DND-41 (cell line): ENCODE measurements around the gene OLA1.

ENCODE experiments used
- EZH2 ChIP-seq: IDR thresholded peaks from 3 replicates; pipeline ENCODE4 v1.6.1; 2012; ENCODE audit warnings: borderline replicate concordance, low read depth, mild to moderate bottlenecking, moderate library complexity, low read length, inconsistent platforms; ENCODE audit not compliant: severe bottlenecking
- TF ChIP-seq, protein P1 (sequence below): IDR thresholded peaks from 2 replicates; pipeline ENCODE4 v1.5.1; 2012; ENCODE audit warnings: borderline replicate concordance, low read length, moderate library complexity, mild to moderate bottlenecking; ENCODE audit not compliant: poor library complexity, severe bottlenecking; ENCODE audit errors: extremely low read depth

DNA sequence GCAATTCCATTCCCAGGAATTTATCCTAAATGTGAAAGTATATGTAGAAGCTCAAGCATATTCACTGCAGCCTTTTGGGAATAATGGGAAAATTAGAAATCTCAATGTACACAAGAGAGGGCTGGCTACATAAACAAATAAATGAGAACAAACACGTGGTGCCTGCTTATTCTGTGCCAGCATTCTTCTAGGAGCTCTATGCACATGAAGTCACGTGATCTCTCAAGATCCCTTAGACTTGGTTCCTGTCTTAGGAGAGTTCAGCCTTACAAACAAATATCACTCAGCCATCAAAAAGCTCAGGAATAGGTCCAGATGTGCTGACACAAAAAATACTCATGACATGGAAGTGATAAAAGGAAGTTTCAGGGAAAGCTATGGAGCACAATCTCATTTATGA is 190.3 kb downstream of the OLA1 start:
- TF ChIP-seq, protein P1, sequence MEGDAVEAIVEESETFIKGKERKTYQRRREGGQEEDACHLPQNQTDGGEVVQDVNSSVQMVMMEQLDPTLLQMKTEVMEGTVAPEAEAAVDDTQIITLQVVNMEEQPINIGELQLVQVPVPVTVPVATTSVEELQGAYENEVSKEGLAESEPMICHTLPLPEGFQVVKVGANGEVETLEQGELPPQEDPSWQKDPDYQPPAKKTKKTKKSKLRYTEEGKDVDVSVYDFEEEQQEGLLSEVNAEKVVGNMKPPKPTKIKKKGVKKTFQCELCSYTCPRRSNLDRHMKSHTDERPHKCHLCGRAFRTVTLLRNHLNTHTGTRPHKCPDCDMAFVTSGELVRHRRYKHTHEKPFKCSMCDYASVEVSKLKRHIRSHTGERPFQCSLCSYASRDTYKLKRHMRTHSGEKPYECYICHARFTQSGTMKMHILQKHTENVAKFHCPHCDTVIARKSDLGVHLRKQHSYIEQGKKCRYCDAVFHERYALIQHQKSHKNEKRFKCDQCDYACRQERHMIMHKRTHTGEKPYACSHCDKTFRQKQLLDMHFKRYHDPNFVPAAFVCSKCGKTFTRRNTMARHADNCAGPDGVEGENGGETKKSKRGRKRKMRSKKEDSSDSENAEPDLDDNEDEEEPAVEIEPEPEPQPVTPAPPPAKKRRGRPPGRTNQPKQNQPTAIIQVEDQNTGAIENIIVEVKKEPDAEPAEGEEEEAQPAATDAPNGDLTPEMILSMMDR: no peak
- TF ChIP-seq EZH2: no peak
